ENCODE measurements around the gene EGLN2. TPM values are rescaled to one million over a fixed set of nuclear protein-coding genes. Genes with fewer than 3 reads are reported as not detected.
"Not testable (repeated sequence)": the region's sequence is repeated elsewhere in the genome, so short reads cannot be mapped to it uniquely, and the experiment has no call there.

EGLN2 gene
- total RNA-seq, 1 experiment from 2014 or later: 115 TPM

DNA sequence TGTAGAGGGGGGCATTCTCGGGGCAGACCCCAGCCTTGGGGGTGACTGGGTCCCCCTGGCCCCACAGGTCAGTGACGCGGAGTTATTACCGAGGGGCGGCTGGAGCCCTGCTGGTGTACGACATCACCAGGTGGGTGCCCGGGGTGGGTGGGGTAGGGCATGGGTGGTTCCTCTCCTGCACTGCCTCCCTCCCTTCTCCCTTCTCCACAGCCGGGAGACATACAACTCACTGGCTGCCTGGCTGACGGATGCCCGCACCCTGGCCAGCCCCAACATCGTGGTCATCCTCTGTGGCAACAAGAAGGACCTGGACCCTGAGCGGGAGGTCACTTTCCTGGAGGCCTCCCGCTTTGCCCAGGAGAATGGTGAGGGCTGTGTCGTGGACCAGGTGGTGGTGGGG lies 15.3 kb upstream of the EGLN2 start:
- no TSS peak for BruUV-seq (replicated peaks)
- TF ChIP-seq, protein P1, sequence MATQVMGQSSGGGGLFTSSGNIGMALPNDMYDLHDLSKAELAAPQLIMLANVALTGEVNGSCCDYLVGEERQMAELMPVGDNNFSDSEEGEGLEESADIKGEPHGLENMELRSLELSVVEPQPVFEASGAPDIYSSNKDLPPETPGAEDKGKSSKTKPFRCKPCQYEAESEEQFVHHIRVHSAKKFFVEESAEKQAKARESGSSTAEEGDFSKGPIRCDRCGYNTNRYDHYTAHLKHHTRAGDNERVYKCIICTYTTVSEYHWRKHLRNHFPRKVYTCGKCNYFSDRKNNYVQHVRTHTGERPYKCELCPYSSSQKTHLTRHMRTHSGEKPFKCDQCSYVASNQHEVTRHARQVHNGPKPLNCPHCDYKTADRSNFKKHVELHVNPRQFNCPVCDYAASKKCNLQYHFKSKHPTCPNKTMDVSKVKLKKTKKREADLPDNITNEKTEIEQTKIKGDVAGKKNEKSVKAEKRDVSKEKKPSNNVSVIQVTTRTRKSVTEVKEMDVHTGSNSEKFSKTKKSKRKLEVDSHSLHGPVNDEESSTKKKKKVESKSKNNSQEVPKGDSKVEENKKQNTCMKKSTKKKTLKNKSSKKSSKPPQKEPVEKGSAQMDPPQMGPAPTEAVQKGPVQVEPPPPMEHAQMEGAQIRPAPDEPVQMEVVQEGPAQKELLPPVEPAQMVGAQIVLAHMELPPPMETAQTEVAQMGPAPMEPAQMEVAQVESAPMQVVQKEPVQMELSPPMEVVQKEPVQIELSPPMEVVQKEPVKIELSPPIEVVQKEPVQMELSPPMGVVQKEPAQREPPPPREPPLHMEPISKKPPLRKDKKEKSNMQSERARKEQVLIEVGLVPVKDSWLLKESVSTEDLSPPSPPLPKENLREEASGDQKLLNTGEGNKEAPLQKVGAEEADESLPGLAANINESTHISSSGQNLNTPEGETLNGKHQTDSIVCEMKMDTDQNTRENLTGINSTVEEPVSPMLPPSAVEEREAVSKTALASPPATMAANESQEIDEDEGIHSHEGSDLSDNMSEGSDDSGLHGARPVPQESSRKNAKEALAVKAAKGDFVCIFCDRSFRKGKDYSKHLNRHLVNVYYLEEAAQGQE (IDR thresholded peaks at IDR 0.05; ENCODE audit: insufficient read depth in 1 of 2, low read depth in 2 of 2, low read length in 1 of 2): no peak
- TF ChIP-seq, protein P2, sequence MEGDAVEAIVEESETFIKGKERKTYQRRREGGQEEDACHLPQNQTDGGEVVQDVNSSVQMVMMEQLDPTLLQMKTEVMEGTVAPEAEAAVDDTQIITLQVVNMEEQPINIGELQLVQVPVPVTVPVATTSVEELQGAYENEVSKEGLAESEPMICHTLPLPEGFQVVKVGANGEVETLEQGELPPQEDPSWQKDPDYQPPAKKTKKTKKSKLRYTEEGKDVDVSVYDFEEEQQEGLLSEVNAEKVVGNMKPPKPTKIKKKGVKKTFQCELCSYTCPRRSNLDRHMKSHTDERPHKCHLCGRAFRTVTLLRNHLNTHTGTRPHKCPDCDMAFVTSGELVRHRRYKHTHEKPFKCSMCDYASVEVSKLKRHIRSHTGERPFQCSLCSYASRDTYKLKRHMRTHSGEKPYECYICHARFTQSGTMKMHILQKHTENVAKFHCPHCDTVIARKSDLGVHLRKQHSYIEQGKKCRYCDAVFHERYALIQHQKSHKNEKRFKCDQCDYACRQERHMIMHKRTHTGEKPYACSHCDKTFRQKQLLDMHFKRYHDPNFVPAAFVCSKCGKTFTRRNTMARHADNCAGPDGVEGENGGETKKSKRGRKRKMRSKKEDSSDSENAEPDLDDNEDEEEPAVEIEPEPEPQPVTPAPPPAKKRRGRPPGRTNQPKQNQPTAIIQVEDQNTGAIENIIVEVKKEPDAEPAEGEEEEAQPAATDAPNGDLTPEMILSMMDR (IDR thresholded peaks at IDR 0.05): no peak
- TF ChIP-seq POLR2AphosphoS5 (IDR thresholded peaks at IDR 0.05; ENCODE audit: low read depth, low read length) (no peak), SIN3A (IDR thresholded peaks at IDR 0.05; ENCODE audit: borderline replicate concordance, insufficient read depth, low read depth, low read length) (no peak), TCF7L2 (IDR thresholded peaks at IDR 0.05; ENCODE audit: low read depth, low read length) (no peak)
- Histone ChIP-seq H3K9me3 (ENCODE audit: control insufficient read depth, insufficient read depth, low read depth, low read length) (no peaks in the 10 kb centered on the region), H3K4me1 (ENCODE audit: control insufficient read depth, insufficient read depth, low read length) (no peaks in the 10 kb centered on the region), H3K27ac (ENCODE audit: low read length) (no peak overlapping the region), H3K4me3 (ENCODE audit: low read depth in 2 of 2, low read length in 2 of 2) (no peak overlapping the region), H3K36me3 (ENCODE audit: control insufficient read depth, insufficient read depth, low read length) (no peaks in the 10 kb centered on the region), H3K27me3 (ENCODE audit: control insufficient read depth, insufficient read depth, low read length) (no peaks in the 10 kb centered on the region)
- in situ Hi-C loops (cut with HindIII; ENCODE audit: low pct_unique_long_range_greater_than_20kb, low sequenced_read_pairs) (no loop called here), intact Hi-C loops (cut with micrococcal nuclease; ENCODE audit: unreplicated experiment) (no loop called here)
- ATAC-seq (no peak), DNase-seq (ENCODE audit: low read depth, low spot score) (no peak)
- CTCF ChIA-PET: no interaction called here
- POLR2A ChIA-PET: no interaction called here

DNA sequence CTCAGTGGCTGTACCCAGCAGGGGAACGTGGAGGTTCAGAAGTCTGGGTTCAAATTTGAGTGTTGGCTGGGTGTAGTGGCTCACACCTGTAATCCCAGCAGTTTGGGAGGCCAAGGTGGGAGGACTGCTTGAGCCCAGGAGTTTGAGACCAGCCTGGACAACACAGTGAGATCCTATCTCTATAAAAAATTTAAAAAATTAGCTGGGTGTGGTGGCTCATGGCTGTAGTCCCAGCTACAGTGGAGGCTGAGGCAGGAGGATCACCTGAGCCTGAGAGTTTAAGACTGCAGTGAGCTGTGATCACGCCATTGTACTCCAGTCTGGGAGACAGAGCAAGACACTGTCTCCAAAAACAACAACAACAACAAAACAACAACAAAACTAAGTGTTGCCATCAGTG lies 14.8 kb upstream of the EGLN2 start:
- H3K36me3 ChIP-seq (ENCODE audit: control insufficient read depth, insufficient read depth, low read length); POLR2A ChIA-PET; H3K27me3 ChIP-seq (ENCODE audit: control insufficient read depth, insufficient read depth, low read length); H3K9me3 ChIP-seq (ENCODE audit: control insufficient read depth, insufficient read depth, low read depth, low read length); in situ Hi-C loops (cut with HindIII; ENCODE audit: low pct_unique_long_range_greater_than_20kb, low sequenced_read_pairs); H3K4me3 ChIP-seq (ENCODE audit: low read depth in 2 of 2, low read length in 2 of 2); CTCF ChIA-PET; H3K4me1 ChIP-seq (ENCODE audit: control insufficient read depth, insufficient read depth, low read length); DNase-seq (ENCODE audit: low read depth, low spot score); intact Hi-C loops (cut with micrococcal nuclease; ENCODE audit: unreplicated experiment); ATAC-seq; BruUV-seq (replicated peaks); H3K27ac ChIP-seq (ENCODE audit: low read length): not testable (repeated sequence)

DNA sequence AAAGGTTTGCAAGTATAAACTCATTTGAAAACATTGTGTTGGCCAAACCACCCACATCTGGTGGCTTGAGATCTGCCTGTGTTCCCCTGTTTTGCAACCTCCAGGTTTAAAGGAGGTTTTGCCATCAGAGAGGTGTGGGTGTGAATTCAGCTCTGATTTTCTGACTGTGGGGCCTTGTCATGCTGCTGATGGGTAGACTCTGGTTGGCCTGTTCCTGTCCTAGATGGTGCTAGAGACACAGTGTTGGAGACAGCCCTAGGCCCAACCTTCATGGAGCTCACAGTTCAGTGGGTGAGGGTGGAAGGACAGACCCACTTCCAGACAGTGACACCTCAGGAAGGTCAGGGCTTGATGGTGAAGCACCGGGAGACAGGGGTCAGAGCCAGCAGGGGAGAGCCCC lies 13.5 kb upstream of the EGLN2 start:
- Histone ChIP-seq H3K4me3 (ENCODE audit: low read depth in 2 of 2, low read length in 2 of 2) (no peak overlapping the region), H3K36me3 (ENCODE audit: control insufficient read depth, insufficient read depth, low read length) (no peaks in the 10 kb centered on the region), H3K27ac (ENCODE audit: low read length) (no peak overlapping the region), H3K27me3 (ENCODE audit: control insufficient read depth, insufficient read depth, low read length) (no peaks in the 10 kb centered on the region), H3K4me1 (ENCODE audit: control insufficient read depth, insufficient read depth, low read length) (no peaks in the 10 kb centered on the region), H3K9me3 (ENCODE audit: control insufficient read depth, insufficient read depth, low read depth, low read length) (no peaks in the 10 kb centered on the region)
- peak; percentile 66; the same call in 1 of the 2 replicates for ATAC-seq
- BruUV-seq (replicated peaks): no TSS peak
- no peak for TF ChIP-seq POLR2AphosphoS5 (IDR thresholded peaks at IDR 0.05; ENCODE audit: low read depth, low read length)
- TF ChIP-seq, protein P2 (IDR thresholded peaks at IDR 0.05): no peak
- TF ChIP-seq TCF7L2 (IDR thresholded peaks at IDR 0.05; ENCODE audit: low read depth, low read length): no peak
- TF ChIP-seq, protein P1 (IDR thresholded peaks at IDR 0.05; ENCODE audit: insufficient read depth in 1 of 2, low read depth in 2 of 2, low read length in 1 of 2): no peak
- no peak for TF ChIP-seq SIN3A (IDR thresholded peaks at IDR 0.05; ENCODE audit: borderline replicate concordance, insufficient read depth, low read depth, low read length)
- CTCF ChIA-PET: no interaction called here
- intact Hi-C loops (cut with micrococcal nuclease; ENCODE audit: unreplicated experiment) (no loop called here), in situ Hi-C loops (cut with HindIII; ENCODE audit: low pct_unique_long_range_greater_than_20kb, low sequenced_read_pairs) (no loop called here)
- POLR2A ChIA-PET: no interaction called here
- no peak for DNase-seq (ENCODE audit: low read depth, low spot score)
